RKO (cell line): ENCODE results near the gene HIBADH.

ENCODE experiments used
- DNase-seq: peaks from one replicate; pipeline ENCODE4 v3.0.0-alpha.2; 2016; ENCODE audit warnings: low spot score

Gene HIBADH

GRCh38 chr7:27635728-27636127 lies 27.0 kb downstream of the HIBADH start:
- no peak for DNase-seq

GRCh38 chr7:27634671-27635493 lies 27.8 kb downstream of the HIBADH start:
- DNase-seq, result no peak

- no peak for DNase-seq
These were observed 29.6 kb downstream of the HIBADH start for GRCh38 chr7:27633062-27633461.

DNA sequence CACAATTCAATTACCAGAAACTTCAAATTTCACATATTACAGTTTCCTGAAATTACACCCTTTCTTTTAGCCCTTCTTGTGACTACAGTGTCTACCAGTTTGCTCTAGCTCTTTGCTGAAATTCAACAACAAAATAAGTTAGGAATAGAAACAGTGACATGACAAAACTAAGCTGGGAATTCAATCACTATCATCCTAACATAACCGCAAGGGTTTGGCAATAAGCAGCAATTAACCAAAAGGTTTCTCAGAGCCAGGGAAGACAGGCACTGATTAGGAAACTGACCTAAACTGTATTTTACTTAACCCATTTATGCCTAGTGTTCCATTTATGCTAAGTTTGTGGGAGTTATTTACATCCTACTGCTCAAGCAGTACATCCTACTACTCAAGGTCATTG lies 31.3 kb downstream of the HIBADH start:
- DNase-seq, result no peak

DNA sequence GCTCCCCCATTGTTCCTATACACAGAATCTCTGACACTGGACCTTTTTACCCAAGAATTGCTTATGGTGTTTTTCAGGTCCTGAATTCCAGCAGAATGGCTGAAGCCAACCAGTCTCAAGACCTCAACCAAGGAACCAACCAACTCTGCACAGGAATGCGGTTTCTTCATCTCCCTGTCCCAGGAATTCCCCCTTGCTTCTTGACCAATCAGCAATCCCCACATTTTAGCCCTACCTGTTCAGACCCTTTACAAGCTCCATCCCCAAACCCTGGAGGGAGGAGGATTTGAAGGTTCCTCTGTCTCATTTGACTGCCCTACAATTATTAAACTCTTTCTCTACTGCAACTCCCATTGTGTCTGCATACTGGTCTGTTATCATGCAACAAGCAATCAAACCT lies 35.5 kb downstream of the HIBADH start:
- DNase-seq, result no peak

GRCh38 chr7:27619492-27619891 lies 43.2 kb downstream of the HIBADH start:
- no peak for DNase-seq

GRCh38 chr7:27617651-27618381 lies 44.9 kb downstream of the HIBADH start:
- DNase-seq, result no peak

GRCh38 chr7:27616914-27617548 lies 45.7 kb downstream of the HIBADH start:
- DNase-seq, result no peak

- no peak for DNase-seq
These were observed 46.5 kb downstream of the HIBADH start for GRCh38 chr7:27616186-27616491.

- no peak for DNase-seq
These were observed 47.1 kb downstream of the HIBADH start for GRCh38 chr7:27615420-27616185.

GRCh38 chr7:27614095-27614494 lies 48.6 kb downstream of the HIBADH start:
- no peak for DNase-seq

GRCh38 chr7:27611059-27611458 lies 51.6 kb downstream of the HIBADH start:
- DNase-seq, result no peak

DNA sequence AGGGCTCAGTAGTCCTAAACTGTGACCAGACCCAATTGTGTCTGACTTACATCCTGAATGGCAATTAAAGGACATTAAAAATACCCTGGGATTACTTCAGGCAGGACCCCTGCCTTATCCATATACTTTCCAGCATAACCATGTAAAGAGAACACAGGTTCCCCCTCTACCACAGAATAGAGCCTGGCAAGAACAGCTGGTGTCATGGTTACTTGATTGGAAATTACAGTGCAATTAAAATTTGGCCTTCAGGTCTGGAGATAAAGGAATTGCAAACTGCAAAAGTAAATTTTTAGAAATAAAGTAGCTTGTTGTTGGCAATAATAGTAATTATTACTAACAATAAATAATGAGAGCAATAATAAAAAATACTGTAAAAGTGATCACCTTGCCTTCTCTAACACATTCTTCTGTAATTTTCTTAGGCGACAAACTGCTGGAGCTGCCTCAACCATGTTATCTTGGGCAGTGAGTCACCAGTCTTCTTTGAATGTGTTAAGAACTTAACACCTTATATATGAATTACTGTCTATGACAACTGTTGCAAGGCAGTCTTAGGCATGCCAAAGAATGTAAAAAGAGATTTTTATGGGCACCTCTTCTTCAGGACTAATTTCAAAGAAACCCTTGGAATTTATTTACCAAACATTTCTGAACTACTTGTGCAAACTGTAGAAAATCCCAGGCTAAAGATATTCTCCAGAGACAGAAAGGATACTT lies 53.7 kb downstream of the HIBADH start:
- no peak for DNase-seq

- DNase-seq, result no peak
These were observed 55.5 kb downstream of the HIBADH start for GRCh38 chr7:27607210-27607606.

DNA sequence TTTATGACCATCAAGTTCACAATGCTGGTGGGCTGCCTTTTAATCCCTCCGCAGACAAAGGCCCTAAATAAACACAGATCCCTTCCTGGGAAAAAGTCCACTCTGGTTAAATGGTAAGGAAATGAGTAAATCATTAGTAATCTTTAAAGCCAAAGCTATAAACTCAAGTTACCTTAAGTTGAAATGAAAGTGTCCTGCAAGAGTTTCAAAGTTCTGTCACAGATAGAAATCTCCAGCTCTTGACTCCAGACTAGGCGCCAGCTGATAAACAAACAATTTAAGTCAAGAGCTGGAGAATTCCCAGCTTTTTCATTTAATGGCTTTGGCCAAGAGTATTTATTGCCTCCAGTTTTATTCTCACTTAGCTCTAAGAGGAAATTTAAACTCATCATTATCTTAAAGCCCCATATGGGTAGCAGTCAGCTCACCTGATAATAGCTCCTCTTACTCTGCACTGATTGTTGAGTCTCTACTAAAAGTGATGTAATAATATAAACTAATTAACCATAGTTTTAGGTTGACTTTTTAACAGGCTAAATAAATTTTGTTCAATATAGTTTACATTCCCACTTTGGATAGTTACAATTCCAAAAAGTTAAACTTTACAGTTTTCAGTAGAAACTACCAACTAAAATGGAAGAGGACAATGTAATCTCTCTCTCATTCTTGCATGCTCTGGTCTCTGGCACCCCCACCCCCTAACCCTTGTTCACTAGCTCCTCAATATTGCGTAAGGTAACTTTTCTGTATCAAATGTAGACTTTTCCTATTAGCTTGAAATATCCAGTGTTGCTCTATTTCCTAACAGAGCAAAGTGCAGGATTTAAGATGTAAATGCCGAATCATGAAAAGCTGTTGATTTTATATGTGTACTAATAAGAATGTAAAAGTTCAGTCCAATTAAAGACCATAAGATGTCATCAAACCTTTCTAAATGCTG lies 56.1 kb downstream of the HIBADH start:
- peak; percentile 18 for DNase-seq

DNA sequence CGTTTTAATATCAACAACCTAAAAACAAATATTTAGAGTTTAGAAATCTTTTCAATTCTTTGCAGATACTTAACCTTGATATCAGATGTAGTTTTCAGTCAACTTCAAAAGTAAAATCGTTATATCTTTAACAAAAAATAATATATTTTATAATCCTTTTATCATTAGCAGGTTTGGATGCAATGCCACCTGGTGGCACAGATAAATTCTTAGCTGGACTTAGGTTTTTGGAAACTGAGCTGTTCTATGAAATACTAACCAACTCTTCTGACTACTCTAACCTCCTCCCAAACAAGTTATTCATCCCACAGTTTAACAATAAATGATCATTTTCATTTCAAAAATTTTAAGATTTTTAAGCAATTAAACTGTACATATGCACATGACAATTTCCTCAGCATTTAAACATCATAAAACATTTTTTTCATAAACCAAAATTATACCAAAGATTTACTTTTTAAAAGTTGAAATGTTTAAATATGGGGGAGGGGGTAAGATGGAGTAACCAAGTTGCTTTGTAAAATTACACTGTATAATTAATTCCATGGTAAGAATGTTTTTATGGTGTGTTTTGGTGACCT lies 56.9 kb downstream of the HIBADH start:
- peak; percentile 67 for DNase-seq

DNA sequence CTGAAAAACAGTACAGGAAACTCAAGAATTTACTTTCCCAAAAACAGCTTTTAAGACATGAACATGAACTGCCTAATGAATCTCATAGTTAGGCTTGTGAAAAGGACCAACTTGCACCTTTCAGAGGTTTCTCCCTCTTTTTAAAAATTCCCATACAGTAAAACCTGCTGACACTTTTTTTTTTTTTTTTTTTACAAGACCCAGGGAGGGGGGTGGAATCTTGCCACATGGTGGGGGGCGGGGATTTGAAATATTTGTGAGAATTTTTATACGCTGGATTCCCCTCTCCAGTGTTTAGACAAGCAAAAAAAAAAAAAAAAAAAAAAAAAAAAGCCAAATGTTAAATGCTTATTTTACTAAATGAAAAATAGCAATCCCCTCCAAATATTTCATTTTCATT lies 57.4 kb downstream of the HIBADH start:
- peak; percentile 12 for DNase-seq

DNA sequence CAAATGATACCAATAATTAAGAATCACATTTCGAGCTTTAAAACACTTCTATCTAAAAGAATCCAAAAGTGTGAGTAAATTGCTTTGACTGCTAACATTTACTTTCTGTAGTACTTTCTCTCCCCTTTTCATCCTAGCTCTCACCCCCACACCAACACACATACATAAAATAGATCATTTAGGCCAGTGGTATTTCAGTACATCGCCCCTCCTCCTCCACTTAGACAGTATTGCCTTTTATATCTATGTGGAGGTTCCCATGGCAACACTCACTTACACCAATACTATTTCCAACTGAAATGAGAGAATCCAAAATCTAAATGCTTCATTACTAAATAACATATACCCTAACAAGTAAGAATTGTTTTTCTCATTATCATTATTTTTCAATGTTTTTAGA lies 58.9 kb downstream of the HIBADH start:
- DNase-seq, result no peak

- DNase-seq, result no peak
These were observed 59.9 kb downstream of the HIBADH start for GRCh38 chr7:27602766-27603165.

DNA sequence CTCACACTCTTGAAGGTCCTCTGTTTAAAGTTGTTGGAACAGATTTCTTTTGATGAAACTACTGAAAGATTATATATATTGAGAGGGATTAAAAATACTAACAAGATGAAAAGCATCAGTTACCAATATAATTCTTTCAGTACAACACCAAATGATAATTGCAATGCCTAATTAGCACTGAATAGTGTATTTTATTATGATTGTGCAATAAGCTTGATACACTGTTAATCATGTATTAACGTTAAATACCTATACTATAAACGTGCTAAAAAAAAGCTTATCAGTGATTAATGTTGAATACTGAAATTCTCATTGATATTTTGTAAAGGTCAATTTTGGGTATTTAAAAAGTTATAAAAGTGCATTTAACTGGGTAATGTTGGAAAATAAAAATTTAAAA lies 61.5 kb downstream of the HIBADH start:
- no peak for DNase-seq
